Neural cell (in vitro differentiated cells): Measurements from ENCODE around the gene ERC2. TPM values are rescaled to one million over a fixed set of nuclear protein-coding genes. Genes with fewer than 3 reads are reported as not detected.

ENCODE experiments used
- H2AFZ ChIP-seq: fragments of 200-600, 300-800 bp; sonication (generic), shearing (Covaris generic); 2 replicates; pipeline ENCODE4 v1.6.0; 2014; ENCODE audit warnings: low read depth, mild to moderate bottlenecking, antibody characterized with exemption, low read length, moderate library complexity
- H3F3A ChIP-seq: fragments of 200-600 bp; shearing (Covaris generic); 2 replicates; pipeline ENCODE4 v1.6.1; 2016; ENCODE audit warnings: mild to moderate bottlenecking, moderate library complexity, mixed read lengths, antibody characterized with exemption, low read length; ENCODE audit not compliant: insufficient read depth, poor library complexity, severe bottlenecking
- H3K27ac ChIP-seq: fragments of 200-600, 300-800 bp; sonication (generic), shearing (Covaris generic); 2 replicates; pipeline ENCODE4 v1.5.1; 2014; ENCODE audit warnings: mild to moderate bottlenecking, low read length, moderate library complexity
- H3K27me3 ChIP-seq: fragments of 300-800, 200-600 bp; sonication (generic), shearing (Covaris generic); 2 replicates; pipeline ENCODE4 v1.6.0; 2014; ENCODE audit warnings: mild to moderate bottlenecking, low read depth, low read length, moderate library complexity; ENCODE audit not compliant: insufficient read depth
- H3K36me3 ChIP-seq: fragments of 300-800, 200-600 bp; sonication (generic), shearing (Covaris generic); 2 replicates; pipeline ENCODE4 v1.5.1; 2014; ENCODE audit warnings: mild to moderate bottlenecking, antibody characterized with exemption, low read length, moderate library complexity; ENCODE audit not compliant: insufficient read depth
- H3K4me2 ChIP-seq: fragments of 300-800, 200-600 bp; sonication (generic), shearing (Covaris generic); 2 replicates; pipeline ENCODE4 v1.6.0; 2014; ENCODE audit warnings: mild to moderate bottlenecking, low read length
- H3K4me3 ChIP-seq: fragments of 300-800, 200-600 bp; sonication (generic), shearing (Covaris generic); 2 replicates; pipeline ENCODE4 v1.5.1; 2014; ENCODE audit warnings: mild to moderate bottlenecking, low read length, moderate library complexity
- H3K79me2 ChIP-seq: fragments of 200-600 bp; shearing (Covaris generic); replicated peaks from 2 replicates; pipeline ENCODE4 v1.6.0; 2014; ENCODE audit warnings: mild to moderate bottlenecking, low read length, moderate library complexity; ENCODE audit not compliant: insufficient read depth
- H3K9ac ChIP-seq: fragments of 300-800, 200-600 bp; sonication (generic), shearing (Covaris generic); 2 replicates; pipeline ENCODE4 v1.6.1; 2016; ENCODE audit warnings: mild to moderate bottlenecking, low read length, mixed read lengths
- H3K9me2 ChIP-seq: fragments of 200-600 bp; shearing (Covaris generic); 2 replicates; pipeline ENCODE4 v1.6.1; 2016; ENCODE audit warnings: mild to moderate bottlenecking, low read length, mixed read lengths; ENCODE audit not compliant: insufficient read depth
- H3K9me3 ChIP-seq: fragments of 200-600, 300-800 bp; sonication (generic), shearing (Covaris generic); 2 replicates; pipeline ENCODE4 v1.6.1; 2016; ENCODE audit warnings: mild to moderate bottlenecking, mixed run types, low read length, moderate library complexity, mixed read lengths
- H4K20me1 ChIP-seq: fragments of 200-600 bp; shearing (Covaris generic); 2 replicates; pipeline ENCODE4 v1.6.1; 2016; ENCODE audit warnings: mild to moderate bottlenecking, mixed run types; ENCODE audit not compliant: insufficient read depth
- CTCF ChIP-seq: fragments of 450-650 bp; IDR thresholded peaks from 2 replicates; pipeline ENCODE4 v1.5.1; 2014; ENCODE audit warnings: antibody characterized with exemption, mild to moderate bottlenecking, moderate library complexity; ENCODE audit not compliant: poor library complexity, severe bottlenecking
- EP300 ChIP-seq: fragments of 450-650 bp; conservative IDR thresholded peaks from 2 replicates; pipeline ENCODE4 v1.6.1; 2014; ENCODE audit warnings: antibody characterized with exemption, mild to moderate bottlenecking, moderate library complexity; ENCODE audit not compliant: poor library complexity, severe bottlenecking
- EZH2 ChIP-seq: fragments of 200-600, 300-800 bp; shearing (Covaris generic), sonication (generic); IDR thresholded peaks from 2 replicates; pipeline ENCODE4 v1.6.1; 2014; ENCODE audit warnings: antibody characterized with exemption, low read length, borderline replicate concordance, mild to moderate bottlenecking; ENCODE audit not compliant: insufficient read depth, poor library complexity, severe bottlenecking
- MXI1 ChIP-seq: fragments of 450-650 bp; conservative IDR thresholded peaks from 2 replicates; pipeline ENCODE4 v1.6.1; 2014; ENCODE audit warnings: antibody characterized with exemption, mild to moderate bottlenecking; ENCODE audit not compliant: poor library complexity, severe bottlenecking
- POLR2AphosphoS5 ChIP-seq: IDR thresholded peaks from 2 replicates; pipeline ENCODE4 v1.6.1; 2012
- RAD21 ChIP-seq: fragments of 450-650 bp; conservative IDR thresholded peaks from 2 replicates; pipeline ENCODE4 v1.6.1; 2014; ENCODE audit warnings: antibody characterized with exemption, mild to moderate bottlenecking, moderate library complexity
- REST ChIP-seq: IDR thresholded peaks from 2 replicates; pipeline ENCODE4 v1.6.1; 2012; ENCODE audit warnings: borderline replicate concordance
- SMC3 ChIP-seq: fragments of 450-650 bp; conservative IDR thresholded peaks from 2 replicates; pipeline ENCODE4 v1.6.1; 2014; ENCODE audit warnings: antibody characterized with exemption, mild to moderate bottlenecking, moderate library complexity; ENCODE audit not compliant: poor library complexity
- TAF1 ChIP-seq: IDR thresholded peaks from 2 replicates; pipeline ENCODE4 v1.6.1; 2012; ENCODE audit warnings: low read depth
- polyA plus RNA-seq: library from polyadenylated mRNA; depleted of rRNA; stranded (reverse); fragments of >200 nt; gene quantifications from 2 replicates; pipeline ENCODE4 v1.2.3, GENCODE V29; 2014

Gene ERC2
- polyA plus RNA-seq, 1 donor from 2014 or later = 60.4 TPM

GRCh38 chr3:55623786-55624185 is 844.5 kb downstream of the ERC2 start:
- Histone ChIP-seq H3F3A (no peaks in the 10 kb centered on the region), H3K36me3 (no peaks in the 10 kb centered on the region), H3K4me3 (no peak overlapping the region), H2AFZ (no peak overlapping the region), H4K20me1 (no peaks in the 10 kb centered on the region), H3K4me2 (no peak overlapping the region), H3K27me3 (no peaks in the 10 kb centered on the region), H3K9me3 (no peaks in the 10 kb centered on the region), H3K9me2 (no peaks in the 10 kb centered on the region), H3K27ac (no peak overlapping the region), H3K79me2 (no peaks in the 10 kb centered on the region), H3K9ac (no peak overlapping the region)
- TF ChIP-seq RAD21 (no peak), EZH2 (no peak), MXI1 (no peak), SMC3 (no peak), POLR2AphosphoS5 (no peak), TAF1 (no peak), CTCF (no peak), EP300 (no peak), REST (no peak)

- H3K4me2 ChIP-seq = no peak overlapping the region
- TF ChIP-seq TAF1 (no peak), POLR2AphosphoS5 (no peak), EP300 (no peak), MXI1 (no peak), RAD21 (no peak), CTCF (no peak), REST (no peak), SMC3 (no peak), EZH2 (no peak)
- H3K9ac ChIP-seq = no peak overlapping the region
- H3K79me2 ChIP-seq = no peaks in the 10 kb centered on the region
- no peaks in the 10 kb centered on the region for H3K27me3 ChIP-seq
- no peaks in the 10 kb centered on the region for H3K36me3 ChIP-seq
- H3K9me3 ChIP-seq = no peaks in the 10 kb centered on the region
- H2AFZ ChIP-seq = no peak overlapping the region
- H3K27ac ChIP-seq = no peak overlapping the region
- H3K4me3 ChIP-seq = no peak overlapping the region
- H3F3A ChIP-seq = no peaks in the 10 kb centered on the region
- H3K9me2 ChIP-seq = no peaks in the 10 kb centered on the region
- no peaks in the 10 kb centered on the region for H4K20me1 ChIP-seq
Observed at GRCh38 chr3:55622733-55623132, 845.5 kb downstream of the ERC2 start.
